Upper lobe of left lung (tissue), 4 donors: ENCODE data around the gene ART1.

Experiments
- CTCF ChIP-seq, 6 experiments: fragments of 450-650 bp in 4 of 6; fragments of 200-600 bp in 2 of 6; sonication (generic) in 2 of 6; IDR thresholded peaks; one replicate each; pipeline ENCODE4 v1.5.1; 2016 to 2019; ENCODE audit warnings: antibody characterized with exemption in 6 of 6
- POLR2A ChIP-seq, 4 donors: fragments of 450-650 bp; IDR thresholded peaks; one replicate each; pipeline ENCODE4 v1.5.1; 2016 to 2017; ENCODE audit warnings: antibody characterized with exemption in 4 of 4, mild to moderate bottlenecking in 2 of 4
- POLR2AphosphoS5 ChIP-seq, 2 donors: sonication (generic); formaldehyde crosslinking; IDR thresholded peaks; one replicate each; pipeline ENCODE4 v1.5.1; 2017; ENCODE audit warnings: antibody characterized with exemption in 2 of 2

DNA sequence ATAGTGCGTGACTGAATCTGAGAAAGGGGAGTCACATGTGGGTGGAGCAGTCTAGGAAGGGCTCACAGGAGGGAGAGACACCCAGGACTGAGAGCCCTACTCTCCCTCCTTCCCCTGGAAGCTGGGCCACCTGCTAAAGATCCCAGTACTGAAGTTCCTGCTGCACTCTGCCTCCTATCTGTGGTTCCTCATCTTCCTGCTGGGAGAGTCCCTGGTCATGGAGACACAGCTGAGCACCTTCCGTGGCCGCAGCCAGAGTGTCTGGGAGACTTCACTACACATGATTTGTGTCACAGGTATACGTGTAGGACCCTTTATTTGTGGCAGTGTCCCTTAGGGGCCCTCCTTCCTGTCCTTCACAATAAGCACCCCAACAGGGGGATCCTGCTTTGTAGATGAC lies 22.4 kb upstream of the ART1 start:
- TF ChIP-seq POLR2AphosphoS5 (IDR thresholded peaks at IDR 0.05) (no peak), POLR2A (IDR thresholded peaks at IDR 0.05) (no peak), CTCF (IDR thresholded peaks at IDR 0.05) (no peak)
